ENCODE measurements around the gene PCDHGA6.
"Not testable (repeated sequence)": the region's sequence is repeated elsewhere in the genome, so short reads cannot be mapped to it uniquely, and the experiment has no call there.

Gene PCDHGA6

DNA sequence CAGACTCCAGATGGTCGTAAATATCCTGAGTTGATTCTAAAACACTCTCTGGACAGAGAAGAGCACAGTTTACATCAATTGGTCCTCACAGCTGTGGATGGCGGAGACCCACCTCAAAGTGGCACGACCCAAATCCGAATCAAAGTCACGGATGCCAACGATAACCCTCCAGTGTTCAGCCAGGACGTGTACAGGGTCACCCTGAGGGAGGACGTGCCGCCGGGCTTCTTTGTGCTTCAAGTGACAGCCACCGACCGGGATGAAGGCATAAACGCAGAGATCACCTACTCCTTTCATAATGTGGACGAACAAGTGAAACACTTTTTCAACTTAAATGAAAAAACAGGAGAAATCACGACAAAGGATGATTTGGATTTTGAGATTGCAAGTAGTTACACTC is 13.0 kb upstream of the PCDHGA6 start:
- no peak for DNase-seq

DNA sequence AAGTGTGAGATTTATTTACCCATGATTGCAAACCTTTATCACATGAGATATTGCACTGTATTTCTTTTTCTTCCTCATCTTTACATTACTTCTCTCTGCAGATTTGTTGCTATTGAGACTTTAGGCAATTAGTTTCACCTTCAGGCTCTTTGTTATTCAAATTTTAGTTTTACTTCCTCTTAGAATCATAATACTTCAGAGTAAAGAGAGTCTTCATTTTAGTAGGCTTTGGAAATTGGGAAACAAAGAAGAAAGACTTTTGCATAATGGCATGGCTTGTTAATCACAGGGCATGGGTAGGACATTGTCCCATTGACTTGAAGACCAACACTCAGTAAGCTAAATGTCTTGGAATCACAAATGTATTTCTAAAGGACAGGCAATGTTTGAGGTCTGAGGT is 11.0 kb upstream of the PCDHGA6 start:
- DNase-seq, result no peak

DNA sequence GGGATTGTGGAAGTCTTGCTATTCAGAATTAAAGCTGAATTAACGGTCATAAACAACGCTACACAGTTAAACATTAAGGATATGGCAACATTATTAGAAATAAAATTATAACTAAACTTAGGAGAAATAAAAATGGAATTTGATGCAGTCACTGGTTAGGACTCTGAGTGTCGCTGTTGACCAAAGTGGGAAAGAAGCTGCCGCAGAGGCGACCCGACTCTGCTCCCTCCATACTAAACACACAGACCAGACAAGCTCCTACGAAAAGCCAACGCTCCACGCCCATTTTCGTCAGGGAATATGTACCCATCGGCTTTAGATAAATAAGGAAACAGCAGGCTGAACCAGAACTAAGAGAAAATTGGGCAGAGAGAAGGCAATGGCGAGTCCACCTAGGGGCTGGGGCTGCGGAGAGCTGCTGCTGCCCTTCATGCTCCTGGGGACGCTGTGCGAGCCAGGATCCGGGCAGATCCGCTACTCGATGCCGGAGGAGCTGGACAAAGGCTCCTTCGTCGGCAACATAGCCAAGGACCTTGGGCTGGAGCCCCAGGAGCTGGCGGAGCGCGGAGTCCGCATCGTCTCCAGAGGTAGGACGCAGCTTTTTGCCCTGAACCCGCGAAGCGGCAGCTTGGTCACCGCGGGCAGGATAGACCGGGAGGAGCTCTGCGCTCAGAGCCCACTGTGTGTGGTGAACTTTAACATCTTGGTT is 9.6 kb upstream of the PCDHGA6 start, which contains the start of gene PCDHGA5:
TSS of gene PCDHGA5 (plus strand) at position 211 of the 709 bp plus-strand sequence. CDS start at position 380, 169 bp downstream.
- no peak for DNase-seq

DNA sequence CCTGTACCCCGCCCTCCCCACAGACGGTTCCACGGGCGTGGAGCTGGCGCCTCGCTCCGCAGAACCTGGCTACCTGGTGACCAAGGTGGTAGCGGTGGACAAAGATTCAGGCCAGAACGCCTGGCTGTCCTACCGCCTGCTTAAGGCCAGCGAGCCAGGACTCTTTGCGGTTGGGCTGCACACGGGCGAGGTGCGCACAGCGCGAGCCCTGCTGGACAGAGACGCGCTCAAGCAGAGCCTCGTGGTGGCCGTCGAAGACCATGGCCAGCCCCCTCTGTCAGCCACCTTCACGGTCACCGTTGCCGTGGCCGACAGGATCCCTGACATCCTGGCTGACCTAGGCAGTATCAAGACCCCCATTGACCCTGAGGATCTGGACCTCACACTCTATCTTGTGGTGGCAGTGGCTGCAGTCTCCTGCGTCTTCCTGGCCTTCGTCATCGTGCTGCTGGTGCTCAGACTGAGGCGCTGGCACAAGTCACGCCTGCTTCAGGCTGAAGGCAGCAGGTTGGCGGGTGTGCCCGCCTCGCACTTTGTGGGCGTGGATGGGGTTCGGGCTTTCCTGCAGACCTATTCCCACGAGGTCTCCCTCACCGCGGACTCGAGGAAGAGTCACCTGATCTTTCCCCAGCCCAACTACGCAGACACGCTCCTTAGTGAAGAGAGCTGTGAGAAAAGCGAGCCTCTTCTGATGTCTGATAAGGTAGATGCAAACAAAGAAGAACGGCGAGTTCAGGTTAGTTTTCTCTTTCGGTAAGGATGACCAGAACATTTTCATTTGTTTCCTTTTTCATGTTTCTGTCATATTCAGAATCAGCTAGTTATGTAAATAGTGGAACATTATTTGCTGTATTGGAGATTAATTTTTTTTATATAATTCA is 7.4 kb upstream of the PCDHGA6 start:
- no peak for DNase-seq

DNA sequence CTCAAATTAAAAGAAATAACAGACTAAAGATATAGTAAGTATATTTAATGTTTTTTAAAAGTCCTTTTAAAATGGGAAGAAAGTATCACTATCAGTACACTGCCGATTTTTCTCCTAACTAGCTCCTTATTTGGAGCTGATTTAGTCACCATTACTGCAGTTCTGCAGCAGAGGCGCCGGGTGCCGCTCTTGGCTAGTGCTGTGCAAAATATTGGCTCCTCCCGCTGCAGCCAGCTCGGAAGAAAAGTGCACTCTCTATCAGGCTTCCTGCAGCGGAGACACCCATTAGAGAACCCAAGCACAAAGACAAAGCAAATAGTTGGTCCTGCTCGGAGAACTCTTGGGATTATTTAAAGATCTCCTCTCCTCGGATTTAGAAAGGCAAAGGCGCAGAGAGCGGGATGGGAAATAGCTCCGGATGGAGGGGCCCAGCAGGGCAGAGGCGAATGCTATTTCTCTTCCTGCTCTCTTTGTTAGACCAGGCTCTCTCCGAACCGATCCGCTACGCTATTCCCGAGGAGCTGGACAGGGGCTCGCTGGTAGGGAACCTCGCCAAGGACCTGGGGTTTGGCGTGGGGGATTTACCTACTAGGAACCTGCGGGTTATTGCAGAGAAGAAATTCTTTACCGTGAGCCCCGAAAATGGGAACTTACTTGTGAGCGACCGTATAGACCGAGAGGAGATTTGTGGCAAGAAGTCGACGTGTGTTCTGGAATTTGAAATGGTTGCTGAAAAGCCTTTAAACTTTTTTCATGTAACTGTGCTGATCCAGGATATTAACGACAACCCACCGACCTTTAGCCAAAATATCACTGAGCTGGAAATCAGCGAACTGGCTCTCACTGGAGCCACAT is 3.5 kb upstream of the PCDHGA6 start, which contains the start of gene PCDHGB3:
TSS of gene PCDHGB3 (plus strand) at position 249 of the 855 bp plus-strand sequence. CDS start at position 402, 153 bp downstream.
- DNase-seq, result no peak

DNA sequence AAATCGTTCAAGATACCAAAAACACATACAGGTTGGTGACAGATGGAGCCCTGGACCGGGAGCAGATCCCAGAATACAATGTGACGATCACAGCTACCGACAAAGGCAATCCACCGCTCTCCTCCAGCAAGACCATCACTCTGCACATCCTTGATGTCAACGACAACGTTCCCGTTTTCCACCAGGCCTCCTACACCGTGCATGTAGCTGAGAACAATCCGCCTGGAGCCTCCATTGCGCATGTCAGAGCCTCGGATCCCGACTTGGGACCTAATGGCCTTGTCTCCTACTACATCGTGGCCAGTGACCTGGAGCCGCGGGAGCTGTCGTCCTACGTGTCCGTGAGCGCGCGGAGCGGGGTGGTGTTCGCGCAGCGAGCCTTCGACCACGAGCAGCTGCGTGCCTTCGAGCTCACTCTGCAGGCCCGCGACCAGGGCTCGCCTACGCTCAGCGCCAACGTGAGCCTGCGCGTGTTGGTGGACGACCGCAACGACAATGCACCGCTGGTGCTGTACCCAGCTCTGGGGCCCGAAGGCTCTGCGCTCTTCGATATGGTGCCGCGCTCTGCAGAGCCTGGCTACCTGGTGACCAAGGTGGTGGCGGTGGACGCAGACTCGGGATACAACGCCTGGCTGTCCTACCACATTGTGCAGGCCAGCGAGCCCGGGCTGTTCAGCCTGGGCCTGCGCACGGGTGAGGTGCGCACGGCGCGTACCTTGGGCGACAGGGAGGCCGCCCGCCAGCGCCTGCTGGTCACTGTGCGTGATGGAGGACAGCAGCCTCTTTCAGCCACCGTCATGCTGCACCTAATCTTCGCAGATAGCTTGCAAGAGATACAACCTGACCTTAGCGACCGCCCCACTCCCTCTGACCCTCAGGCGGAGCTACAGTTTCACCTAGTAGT is 1.9 kb upstream of the PCDHGA6 start:
- no peak for DNase-seq

DNA sequence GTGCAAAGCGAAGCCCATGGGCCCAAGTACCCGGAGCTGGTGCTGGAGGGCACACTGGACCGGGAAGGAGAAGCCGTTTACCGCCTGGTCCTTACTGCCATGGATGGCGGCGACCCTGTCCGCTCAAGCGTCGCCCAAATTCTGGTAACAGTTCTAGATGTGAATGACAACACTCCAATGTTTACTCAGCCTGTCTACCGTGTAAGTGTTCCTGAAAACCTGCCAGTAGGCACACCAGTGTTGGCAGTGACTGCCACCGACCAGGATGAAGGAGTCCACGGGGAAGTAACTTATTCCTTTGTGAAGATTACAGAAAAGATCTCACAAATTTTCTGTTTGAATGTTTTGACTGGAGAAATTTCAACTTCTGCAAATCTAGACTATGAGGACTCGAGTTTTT is 936 bp downstream of the PCDHGA6 start:
- no peak for DNase-seq

DNA sequence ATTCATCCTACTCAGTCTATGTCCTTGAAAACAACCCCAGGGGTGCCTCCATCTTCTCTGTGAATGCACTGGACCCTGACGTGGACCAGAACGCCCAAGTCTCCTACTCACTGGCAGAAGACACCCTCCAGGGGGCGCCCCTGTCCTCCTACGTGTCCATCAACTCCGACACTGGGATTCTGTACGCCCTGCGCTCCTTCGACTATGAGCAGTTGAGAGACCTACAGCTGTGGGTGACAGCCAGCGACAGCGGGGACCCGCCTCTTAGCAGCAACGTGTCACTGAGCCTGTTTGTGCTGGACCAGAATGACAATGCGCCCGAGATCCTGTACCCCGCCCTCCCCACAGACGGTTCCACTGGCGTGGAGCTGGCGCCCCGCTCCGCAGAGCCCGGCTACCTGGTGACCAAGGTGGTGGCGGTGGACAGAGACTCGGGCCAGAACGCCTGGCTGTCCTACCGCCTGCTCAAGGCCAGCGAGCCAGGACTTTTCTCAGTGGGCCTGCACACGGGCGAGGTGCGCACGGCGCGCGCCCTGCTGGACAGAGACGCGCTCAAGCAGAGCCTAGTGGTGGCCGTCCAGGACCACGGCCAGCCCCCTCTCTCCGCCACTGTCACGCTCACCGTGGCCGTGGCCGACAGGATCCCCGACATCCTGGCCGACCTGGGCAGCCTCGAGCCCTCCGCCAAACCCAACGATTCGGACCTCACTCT is 1.9 kb downstream of the PCDHGA6 start:
- not testable (repeated sequence) for DNase-seq

DNA sequence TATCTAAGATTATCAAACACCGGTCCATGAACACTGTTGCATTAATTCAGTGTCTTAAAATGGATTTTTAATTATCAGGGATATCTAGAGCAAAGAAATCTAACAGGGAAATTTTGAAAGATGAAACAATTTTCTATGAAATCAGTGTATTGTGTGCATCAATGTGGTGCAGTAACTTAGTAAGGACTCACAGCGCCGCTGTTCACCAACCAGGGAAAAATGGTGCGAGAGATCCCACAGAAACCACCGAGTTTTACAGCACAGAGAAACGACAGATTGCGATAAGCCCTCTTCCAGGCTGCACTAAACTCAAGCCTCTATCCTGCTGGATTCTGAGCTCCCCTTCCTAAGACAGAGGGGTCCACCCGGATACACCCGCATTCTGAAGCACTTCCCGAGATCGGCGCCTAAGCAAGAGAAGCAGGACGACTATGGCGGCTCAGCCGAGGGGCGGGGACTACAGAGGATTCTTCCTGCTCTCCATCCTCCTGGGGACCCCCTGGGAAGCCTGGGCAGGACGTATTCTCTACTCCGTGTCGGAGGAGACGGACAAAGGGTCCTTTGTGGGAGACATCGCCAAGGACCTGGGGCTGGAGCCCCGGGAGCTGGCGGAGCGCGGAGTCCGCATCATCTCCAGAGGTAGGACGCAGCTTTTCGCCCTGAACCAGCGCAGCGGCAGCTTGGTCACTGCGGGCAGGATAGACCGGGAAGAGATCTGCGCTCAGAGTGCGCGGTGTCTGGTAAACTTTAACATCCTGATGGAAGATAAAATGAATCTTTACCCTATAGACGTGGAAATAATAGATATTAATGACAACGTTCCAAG is 9.0 kb downstream of the PCDHGA6 start, which contains the start of gene PCDHGA7:
TSS of gene PCDHGA7 (plus strand) at position 274 of the 826 bp plus-strand sequence. CDS start at position 432, 158 bp downstream.
- no peak for DNase-seq

DNA sequence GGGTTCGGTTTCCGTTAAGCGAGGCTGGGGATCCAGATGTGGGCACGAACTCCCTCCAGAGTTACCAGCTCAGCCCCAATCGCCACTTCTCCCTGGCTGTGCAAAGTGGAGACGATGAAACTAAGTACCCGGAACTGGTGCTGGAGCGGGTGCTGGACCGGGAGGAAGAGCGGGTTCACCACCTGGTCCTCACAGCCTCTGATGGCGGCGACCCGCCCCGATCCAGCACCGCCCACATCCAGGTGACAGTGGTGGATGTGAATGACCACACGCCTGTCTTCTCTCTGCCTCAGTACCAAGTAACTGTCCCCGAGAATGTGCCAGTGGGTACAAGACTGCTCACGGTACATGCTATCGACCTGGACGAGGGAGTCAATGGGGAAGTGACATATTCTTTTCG is 9.7 kb downstream of the PCDHGA6 start:
- no peak for DNase-seq

DNA sequence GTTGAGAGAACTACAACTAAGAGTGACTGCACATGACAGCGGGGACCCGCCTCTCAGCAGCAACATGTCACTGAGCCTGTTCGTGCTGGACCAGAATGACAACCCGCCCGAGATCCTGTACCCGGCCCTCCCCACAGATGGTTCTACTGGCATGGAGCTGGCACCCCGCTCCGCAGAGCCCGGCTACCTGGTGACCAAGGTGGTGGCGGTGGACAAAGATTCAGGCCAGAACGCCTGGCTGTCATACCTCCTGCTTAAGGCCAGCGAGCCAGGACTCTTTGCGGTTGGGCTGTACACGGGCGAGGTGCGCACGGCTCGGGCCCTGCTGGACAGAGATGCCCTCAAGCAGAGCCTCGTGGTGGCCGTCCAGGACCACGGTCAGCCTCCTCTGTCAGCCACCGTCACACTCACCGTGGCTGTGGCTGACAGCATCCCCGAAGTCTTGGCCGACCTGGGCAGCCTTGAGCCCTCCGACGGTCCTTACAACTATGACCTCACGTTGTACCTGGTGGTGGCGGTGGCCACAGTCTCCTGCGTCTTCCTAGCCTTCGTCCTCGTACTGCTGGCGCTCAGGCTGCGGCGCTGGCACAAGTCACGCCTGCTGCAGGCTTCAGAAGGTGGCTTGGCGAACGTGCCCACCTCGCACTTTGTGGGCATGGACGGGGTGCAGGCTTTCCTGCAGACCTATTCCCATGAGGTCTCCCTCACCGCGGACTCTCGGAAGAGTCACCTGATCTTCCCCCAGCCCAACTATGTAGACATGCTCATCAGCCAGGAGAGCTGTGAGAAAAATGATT is 11.0 kb downstream of the PCDHGA6 start:
- no peak for DNase-seq

DNA sequence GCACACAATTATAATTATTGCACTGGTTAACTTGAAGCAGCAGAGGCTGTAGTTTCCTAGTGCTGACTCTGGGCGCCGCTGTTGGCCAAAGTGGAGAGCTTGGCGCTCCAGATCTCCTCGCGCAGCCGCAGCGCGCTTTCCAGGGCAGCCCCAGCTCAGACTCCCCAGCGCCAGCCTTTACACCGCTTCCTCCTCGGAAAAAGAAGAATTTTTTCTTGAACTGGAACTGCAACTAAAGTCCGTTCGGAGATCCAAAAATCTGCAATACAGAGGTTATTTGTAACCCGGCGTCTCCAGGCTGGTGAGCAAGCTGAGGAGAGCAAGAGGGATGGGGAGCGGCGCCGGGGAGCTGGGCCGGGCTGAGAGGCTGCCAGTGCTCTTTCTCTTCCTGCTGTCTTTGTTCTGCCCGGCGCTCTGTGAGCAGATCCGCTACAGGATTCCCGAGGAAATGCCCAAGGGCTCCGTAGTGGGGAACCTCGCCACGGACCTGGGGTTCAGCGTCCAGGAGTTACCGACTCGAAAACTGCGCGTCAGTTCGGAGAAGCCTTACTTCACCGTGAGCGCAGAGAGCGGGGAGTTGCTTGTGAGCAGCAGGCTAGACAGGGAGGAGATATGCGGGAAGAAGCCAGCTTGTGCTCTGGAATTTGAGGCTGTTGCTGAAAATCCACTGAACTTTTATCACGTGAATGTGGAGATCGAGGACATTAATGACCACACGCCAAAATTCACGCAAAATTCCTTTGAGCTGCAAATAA is 14.0 kb downstream of the PCDHGA6 start, which contains the start of gene PCDHGB4:
TSS of gene PCDHGB4 (plus strand) at position 142 of the 755 bp plus-strand sequence. CDS start at position 329, 187 bp downstream.
- not testable (repeated sequence) for DNase-seq

DNA sequence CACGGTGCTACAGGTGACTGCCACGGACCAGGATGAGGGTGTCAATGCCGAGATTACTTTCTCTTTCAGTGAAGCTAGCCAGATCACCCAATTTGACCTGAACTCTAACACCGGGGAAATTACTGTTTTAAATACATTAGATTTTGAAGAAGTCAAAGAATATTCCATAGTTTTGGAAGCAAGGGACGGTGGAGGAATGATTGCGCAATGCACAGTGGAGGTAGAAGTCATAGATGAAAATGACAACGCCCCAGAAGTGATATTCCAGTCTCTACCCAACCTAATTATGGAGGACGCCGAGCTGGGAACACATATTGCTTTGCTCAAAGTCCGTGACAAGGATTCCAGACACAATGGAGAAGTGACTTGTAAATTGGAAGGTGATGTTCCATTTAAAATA is 15.0 kb downstream of the PCDHGA6 start:
- no peak for DNase-seq

DNA sequence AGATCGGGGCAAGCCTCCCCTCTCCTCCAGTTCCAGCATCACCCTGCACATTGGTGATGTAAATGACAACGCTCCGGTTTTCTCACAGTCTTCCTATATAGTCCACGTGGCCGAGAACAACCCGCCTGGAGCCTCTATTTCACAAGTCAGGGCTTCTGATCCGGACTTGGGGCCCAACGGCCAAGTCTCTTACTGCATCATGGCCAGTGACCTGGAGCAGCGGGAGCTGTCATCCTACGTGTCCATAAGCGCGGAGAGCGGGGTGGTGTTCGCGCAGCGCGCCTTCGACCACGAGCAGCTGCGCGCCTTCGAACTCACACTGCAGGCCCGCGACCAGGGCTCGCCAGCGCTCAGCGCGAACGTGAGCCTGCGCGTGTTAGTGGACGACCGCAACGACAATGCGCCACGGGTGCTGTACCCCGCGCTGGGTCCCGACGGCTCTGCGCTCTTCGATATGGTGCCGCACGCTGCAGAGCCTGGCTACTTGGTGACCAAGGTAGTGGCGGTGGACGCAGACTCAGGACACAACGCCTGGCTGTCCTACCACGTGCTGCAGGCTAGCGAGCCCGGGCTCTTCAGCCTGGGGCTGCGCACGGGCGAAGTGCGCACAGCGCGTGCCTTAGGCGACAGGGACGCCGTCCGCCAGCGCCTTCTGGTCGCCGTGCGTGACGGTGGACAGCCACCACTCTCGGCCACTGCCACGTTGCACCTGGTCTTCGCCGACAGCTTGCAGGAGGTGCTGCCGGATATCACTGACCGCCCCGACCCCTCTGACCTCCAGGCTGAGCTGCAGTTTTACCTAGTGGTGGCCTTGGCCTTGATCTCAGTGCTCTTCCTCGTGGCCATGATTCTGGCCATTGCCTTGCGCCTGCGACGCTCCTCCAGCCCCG is 15.7 kb downstream of the PCDHGA6 start:
- no peak for DNase-seq

DNA sequence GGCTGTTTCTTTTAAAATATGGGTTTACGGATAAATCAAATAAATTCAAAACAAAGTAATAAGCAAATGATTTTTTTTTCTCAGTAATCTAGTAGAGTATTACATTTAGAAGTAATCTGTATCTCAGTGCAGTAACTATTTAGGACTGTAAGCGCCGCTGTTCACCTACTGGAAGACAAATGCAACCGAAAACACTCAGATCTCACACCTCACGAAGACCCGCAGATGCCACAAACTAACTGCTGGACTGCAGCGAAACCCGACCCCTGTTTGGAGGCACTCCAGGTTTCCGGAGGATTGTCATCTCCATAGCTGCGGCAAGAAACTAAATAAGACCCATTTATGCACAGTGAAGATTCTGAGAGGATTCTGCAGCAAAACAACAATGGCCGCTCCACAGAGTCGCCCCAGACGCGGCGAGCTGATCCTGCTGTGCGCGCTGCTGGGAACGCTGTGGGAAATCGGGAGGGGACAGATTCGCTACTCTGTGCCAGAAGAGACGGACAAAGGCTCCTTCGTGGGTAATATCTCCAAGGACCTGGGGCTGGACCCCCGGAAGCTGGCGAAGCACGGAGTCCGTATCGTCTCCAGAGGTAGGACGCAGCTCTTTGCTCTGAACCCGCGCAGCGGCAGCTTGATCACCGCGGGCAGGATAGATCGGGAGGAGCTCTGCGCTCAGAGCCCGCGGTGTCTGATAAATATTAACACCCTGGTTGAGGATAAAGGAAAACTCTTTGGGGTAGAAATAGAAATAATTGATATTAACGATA is 18.9 kb downstream of the PCDHGA6 start, which contains the start of gene PCDHGA8:
TSS of gene PCDHGA8 (plus strand) at position 205 of the 770 bp plus-strand sequence. CDS start at position 386, 181 bp downstream.
- no peak for DNase-seq

DNA sequence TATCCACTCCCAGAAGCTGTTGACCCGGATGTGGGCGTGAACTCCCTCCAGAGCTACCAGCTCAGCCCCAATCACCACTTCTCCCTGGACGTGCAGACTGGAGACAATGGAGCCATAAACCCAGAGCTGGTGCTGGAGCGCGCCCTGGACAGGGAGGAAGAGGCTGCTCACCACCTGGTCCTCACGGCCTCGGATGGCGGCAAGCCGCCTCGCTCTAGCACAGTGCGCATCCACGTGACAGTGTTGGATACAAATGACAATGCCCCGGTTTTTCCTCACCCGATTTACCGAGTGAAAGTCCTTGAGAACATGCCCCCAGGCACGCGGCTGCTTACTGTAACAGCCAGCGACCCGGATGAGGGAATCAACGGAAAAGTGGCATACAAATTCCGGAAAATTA is 19.6 kb downstream of the PCDHGA6 start:
- no peak for DNase-seq
